Activated T-helper 17 cell treated with anti-CD3 and anti-CD28 coated beads, Interleukin-2, amount 50 U/mL, for 72 hours (primary cell): ENCODE measurements around the gene MAN1A2. TPM values are rescaled to one million over a fixed set of nuclear protein-coding genes. Genes with fewer than 3 reads are reported as not detected.
"Not testable (repeated sequence)": the region's sequence is repeated elsewhere in the genome, so short reads cannot be mapped to it uniquely, and the experiment has no call there.

Experiments
- ATAC-seq: fragments of 150-1000 bp; cut with Tn5 transposase; replicated peaks from 2 replicates; pipeline ENCODE4 v1.10.0; 2021; ENCODE audit warnings: mild to moderate bottlenecking, moderate library complexity
- H3K27ac Mint-ChIP-seq: one replicate; pipeline ENCODE4 v1.8.0; 2022; ENCODE audit warnings: mixed read lengths
- H3K27me3 Mint-ChIP-seq: one replicate; pipeline ENCODE4 v1.8.0; 2022; ENCODE audit warnings: mixed read lengths
- H3K36me3 Mint-ChIP-seq: one replicate; pipeline ENCODE4 v1.8.0; 2022; ENCODE audit warnings: low read depth, mild to moderate bottlenecking, mixed read lengths
- H3K4me1 Mint-ChIP-seq: one replicate; pipeline ENCODE4 v1.8.0; 2022; ENCODE audit warnings: mixed read lengths
- H3K4me3 Mint-ChIP-seq: one replicate; pipeline ENCODE4 v1.8.0; 2022; ENCODE audit warnings: mild to moderate bottlenecking, mixed read lengths
- H3K9me3 Mint-ChIP-seq: one replicate; pipeline ENCODE4 v1.8.0; 2022; ENCODE audit warnings: mixed read lengths
- total RNA-seq, 2 donors: library from RNA; stranded (reverse); gene quantifications; one replicate each; pipeline ENCODE4 v1.2.3, GENCODE V29; 2022

The MAN1A2 gene
- total RNA-seq, 2 donors from 2014 or later: 26.1 to 26.5 TPM

DNA sequence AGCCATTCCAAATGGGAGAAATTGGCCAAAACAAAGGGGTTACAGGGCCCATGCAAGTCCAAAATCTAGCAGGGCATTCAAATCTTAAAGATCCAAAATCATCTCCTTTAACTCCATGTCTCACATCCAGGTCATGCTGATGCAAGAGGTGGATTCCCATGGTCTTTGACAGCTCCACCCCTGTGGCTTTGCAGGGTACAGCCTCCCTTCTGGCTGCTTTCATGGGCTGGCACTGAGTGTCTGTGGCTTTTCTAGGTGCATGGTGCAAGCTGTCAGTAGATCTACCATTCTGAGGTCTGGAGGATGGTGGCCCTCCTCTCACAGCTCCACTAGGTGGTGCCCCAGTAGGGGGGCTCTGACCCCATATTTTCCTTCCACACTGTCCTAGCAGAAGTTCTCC, 191.2 kb downstream of the MAN1A2 start:
- H3K9me3 Mint-ChIP-seq, H3K4me1 Mint-ChIP-seq, H3K27me3 Mint-ChIP-seq, ATAC-seq, H3K4me3 Mint-ChIP-seq, H3K27ac Mint-ChIP-seq, H3K36me3 Mint-ChIP-seq: not testable (repeated sequence)

DNA sequence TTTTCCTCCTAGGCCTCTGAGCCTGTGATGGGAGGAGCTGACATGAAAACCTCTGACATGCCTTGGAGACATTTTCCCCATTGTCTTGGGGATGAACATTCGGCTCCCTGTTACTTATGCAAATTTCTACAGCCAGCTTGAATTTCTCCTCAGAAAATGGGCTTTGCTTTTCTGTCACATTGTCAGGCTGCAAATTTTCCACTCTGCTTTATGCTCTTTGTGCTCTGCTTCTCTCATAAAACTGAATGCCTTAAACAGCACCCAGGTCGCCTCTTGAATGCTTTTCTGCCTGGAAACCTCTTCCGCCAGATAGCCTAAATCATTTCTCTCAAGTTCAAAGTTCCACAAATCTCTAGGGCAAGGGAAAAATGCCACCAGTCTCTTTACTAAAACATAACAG, 191.9 kb downstream of the MAN1A2 start:
- Mint-ChIP-seq H3K27ac (no peak overlapping the region), H3K27me3 (no peaks in the 10 kb centered on the region), H3K4me1 (no peaks in the 10 kb centered on the region), H3K9me3 (peaks cover 4% of the 10 kb centered on the region), H3K36me3 (no peaks in the 10 kb centered on the region), H3K4me3 (no peak overlapping the region)
- no peak for ATAC-seq

DNA sequence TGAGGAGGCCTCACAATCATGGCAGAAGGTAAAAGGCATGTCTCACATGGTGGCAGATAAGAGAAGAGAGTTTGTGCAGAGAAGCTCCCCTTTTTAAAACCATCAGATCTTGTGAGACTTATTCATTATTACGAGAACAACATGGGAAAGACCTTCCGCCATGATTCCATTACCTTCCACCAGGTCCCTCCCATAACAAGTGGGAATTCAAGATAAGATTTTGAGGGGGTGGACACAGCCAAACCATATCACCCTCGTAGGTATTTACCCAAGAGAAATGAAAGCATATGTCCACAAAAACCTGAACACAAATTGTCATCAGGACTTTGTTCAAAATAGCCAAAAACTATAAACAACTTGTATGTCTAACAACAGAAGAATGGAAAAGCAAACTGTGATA, 192.7 kb downstream of the MAN1A2 start:
- no peaks in the 10 kb centered on the region for H3K36me3 Mint-ChIP-seq
- ATAC-seq: no peak
- no peaks in the 10 kb centered on the region for H3K27me3 Mint-ChIP-seq
- H3K27ac Mint-ChIP-seq: no peak overlapping the region
- peaks cover 4% of the 10 kb centered on the region for H3K9me3 Mint-ChIP-seq
- no peaks in the 10 kb centered on the region for H3K4me1 Mint-ChIP-seq
- H3K4me3 Mint-ChIP-seq: no peak overlapping the region

DNA sequence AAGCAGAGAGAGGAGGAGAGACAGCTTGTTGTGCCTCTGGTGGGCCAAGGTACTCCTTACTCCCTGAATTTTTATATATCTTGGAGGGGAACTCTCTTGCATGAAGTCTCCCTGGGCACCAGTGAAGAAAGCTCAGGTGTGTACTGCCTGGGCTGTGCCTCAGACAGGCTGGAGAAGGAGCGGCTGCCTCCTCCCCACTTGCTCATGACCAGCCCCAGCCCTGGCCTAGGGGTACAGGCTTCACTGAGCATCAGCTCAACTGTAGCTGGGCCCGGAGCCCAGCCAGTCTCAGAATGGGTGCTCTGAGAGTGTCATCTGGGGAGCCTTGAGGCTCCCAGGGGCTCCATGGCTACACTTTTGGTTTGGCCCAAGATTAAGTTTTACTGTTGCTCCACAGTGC, 193.8 kb downstream of the MAN1A2 start:
- no peak for ATAC-seq
- H3K36me3 Mint-ChIP-seq: no peaks in the 10 kb centered on the region
- no peak overlapping the region for H3K27ac Mint-ChIP-seq
- H3K27me3 Mint-ChIP-seq: no peaks in the 10 kb centered on the region
- no peak overlapping the region for H3K4me3 Mint-ChIP-seq
- H3K9me3 Mint-ChIP-seq: peaks cover 4% of the 10 kb centered on the region
- H3K4me1 Mint-ChIP-seq: no peaks in the 10 kb centered on the region

DNA sequence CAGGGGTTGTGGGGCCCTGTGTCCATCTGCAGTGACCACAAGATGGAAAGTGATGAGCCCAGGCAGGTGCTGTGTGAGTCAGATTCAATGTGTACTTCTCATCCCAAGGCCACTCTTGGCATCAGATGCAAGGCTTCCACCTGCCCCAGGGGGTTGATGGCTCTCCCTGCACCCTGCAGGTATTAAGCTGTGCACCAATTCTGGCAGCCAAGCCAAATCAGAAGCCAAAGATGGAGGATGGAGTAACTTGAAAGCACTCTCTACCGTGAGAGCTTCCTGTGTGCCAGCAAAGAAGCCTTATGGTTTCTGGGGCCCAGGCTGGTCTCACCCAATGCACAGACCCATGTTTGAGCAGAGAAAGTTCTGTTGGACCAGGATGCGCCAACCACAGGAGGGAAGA, 194.3 kb downstream of the MAN1A2 start:
- H3K27me3 Mint-ChIP-seq: no peaks in the 10 kb centered on the region
- H3K4me3 Mint-ChIP-seq: no peak overlapping the region
- peaks cover 4% of the 10 kb centered on the region for H3K9me3 Mint-ChIP-seq

DNA sequence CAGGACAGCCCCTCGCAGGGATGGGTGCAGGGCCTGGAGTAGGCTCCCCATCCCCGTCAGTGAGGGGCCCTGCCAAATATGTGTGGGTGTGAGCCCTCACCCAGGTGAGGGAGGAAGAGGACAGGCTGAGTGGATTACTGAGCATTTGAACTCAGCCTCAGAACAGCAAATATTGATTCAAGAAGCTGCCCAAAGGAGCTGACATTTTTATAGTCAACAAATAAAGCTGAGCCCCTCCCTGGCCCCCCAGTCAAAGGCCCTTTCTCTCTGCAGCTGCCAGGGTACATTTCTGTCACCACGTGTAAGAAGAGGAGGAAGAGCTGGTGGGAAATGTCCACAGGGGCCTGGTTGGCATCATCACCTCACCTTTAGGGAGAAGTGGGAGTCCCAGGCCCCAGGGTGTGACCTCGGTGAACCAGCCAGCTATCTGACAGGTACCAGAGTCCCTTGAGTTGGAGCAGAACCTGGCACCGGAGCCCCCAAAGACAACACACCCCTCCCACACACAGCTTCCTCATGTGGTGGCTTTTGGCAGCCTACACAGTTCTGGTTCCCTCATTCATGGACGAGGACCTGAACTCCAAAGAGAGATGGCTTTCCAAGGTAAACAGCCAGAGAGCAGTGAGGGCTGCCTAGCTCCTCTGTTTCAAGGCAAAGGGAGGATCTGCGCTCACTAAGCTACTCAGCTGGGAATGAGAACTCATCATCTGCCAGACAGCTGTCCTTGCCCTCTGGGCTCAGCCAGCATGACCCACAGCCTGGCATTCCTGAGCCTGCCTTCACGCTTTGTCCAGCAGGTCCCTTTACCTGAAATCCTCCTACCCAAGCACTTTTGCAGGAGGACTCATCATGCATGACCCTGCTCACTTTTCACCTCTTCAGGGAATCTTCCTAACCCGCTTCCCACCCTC, 195.6 kb downstream of the MAN1A2 start:
- no peaks in the 10 kb centered on the region for H3K36me3 Mint-ChIP-seq

More for the DNA sequence above, 194.3 kb downstream of the MAN1A2 start:
- no peak for ATAC-seq
- Mint-ChIP-seq H3K36me3 (no peaks in the 10 kb centered on the region), H3K4me1 (no peaks in the 10 kb centered on the region), H3K27ac (no peak overlapping the region)

DNA sequence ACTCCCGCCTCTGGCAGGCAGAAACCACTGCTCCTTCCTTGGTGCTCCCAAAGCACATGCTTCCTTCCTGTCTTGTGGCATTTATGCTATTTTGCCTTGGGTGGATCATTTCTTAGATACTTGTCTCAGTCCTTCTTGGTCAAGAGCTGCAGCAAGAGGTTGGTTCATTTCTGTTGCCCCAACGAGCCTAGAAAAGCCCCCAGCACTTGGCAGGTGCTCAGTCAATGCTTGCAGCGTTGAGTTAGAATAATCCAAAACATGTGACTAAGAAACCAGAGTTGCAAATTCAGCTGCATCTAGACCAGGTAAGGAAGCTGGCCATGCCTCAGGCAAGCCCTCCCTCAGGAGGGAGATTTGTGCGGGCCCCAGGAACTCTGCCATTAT, 196.2 kb downstream of the MAN1A2 start:
- Mint-ChIP-seq H3K27ac (no peak overlapping the region), H3K4me3 (no peak overlapping the region), H3K36me3 (no peaks in the 10 kb centered on the region), H3K27me3 (no peaks in the 10 kb centered on the region), H3K4me1 (no peaks in the 10 kb centered on the region), H3K9me3 (peaks cover 4% of the 10 kb centered on the region)
- ATAC-seq: no peak

More for the DNA sequence above, 195.6 kb downstream of the MAN1A2 start:
- Mint-ChIP-seq H3K27me3 (no peaks in the 10 kb centered on the region), H3K9me3 (peaks cover 4% of the 10 kb centered on the region), H3K27ac (no peak overlapping the region), H3K4me3 (no peak overlapping the region), H3K4me1 (no peaks in the 10 kb centered on the region)
- no peak for ATAC-seq

DNA sequence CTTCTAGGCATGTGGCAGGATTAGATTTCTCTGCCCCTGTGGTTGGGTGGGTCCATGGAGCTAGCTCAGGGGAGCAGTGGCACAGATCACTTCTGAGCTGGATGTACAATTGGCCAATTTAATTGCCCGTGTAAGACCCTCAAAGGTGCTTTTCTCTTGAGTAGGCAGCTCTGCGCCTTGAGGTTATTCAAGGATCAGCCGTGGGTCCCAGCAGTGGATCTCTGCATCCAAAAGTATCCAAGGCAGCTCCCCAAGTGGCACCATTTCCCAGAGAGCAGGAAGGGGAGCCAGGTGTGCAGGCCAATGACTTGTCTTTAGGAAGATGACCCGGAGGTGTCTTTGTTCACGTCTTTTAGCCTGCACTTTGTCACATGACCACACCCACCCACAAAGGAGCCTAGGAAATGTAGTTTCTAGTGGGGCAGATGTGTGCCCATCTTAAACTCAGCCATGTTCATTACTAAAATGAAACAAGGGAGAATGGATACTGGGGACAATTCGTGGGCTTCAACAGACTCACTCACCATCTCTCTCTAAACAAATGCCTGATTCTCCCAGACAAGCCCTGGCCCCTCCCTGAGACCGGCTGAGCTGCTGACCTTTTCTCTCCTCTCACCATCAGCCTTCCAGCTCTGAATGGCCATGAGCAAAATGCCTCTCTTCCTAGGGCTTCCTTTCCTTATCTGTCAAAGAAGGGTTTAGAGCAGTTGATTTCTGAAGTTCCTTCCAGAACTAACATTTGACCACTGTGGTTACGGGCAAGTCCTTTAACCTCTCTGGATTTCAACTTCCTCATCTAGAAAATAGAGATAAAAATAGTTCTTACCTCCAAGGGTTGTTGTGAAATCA, 197.2 kb downstream of the MAN1A2 start:
- Mint-ChIP-seq H3K9me3 (peaks cover under 1% of the 10 kb centered on the region), H3K36me3 (no peaks in the 10 kb centered on the region), H3K4me1 (no peaks in the 10 kb centered on the region), H3K4me3 (no peak overlapping the region), H3K27me3 (no peaks in the 10 kb centered on the region), H3K27ac (no peak overlapping the region)
- no peak for ATAC-seq

DNA sequence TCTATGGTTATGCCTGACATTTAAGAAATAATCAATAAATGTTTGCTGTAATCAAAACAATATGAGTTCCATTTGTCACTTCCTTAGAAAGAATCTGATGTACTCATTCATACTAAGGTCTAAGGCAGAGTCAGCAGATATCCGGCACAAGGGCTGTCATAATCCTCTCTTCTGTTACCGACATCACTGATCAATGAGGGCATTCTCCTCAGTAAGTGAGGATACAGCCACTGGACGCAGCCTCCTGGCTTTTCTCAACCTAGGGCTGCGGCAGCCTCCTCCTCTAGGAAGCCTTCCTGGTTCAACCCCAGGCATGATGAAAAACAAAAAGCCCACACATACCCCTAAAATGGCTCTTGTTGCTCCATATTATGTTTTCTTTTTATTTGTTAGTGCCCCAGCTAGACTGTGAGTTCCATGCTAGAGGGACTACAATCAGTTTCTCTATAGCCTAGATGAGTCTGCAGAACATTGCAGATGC, 197.9 kb downstream of the MAN1A2 start:
- no peak overlapping the region for H3K27ac Mint-ChIP-seq
- no peaks in the 10 kb centered on the region for H3K4me1 Mint-ChIP-seq
- no peak overlapping the region for H3K4me3 Mint-ChIP-seq
- ATAC-seq: no peak
- H3K36me3 Mint-ChIP-seq: no peaks in the 10 kb centered on the region
- no peaks in the 10 kb centered on the region for H3K9me3 Mint-ChIP-seq
- H3K27me3 Mint-ChIP-seq: no peaks in the 10 kb centered on the region

DNA sequence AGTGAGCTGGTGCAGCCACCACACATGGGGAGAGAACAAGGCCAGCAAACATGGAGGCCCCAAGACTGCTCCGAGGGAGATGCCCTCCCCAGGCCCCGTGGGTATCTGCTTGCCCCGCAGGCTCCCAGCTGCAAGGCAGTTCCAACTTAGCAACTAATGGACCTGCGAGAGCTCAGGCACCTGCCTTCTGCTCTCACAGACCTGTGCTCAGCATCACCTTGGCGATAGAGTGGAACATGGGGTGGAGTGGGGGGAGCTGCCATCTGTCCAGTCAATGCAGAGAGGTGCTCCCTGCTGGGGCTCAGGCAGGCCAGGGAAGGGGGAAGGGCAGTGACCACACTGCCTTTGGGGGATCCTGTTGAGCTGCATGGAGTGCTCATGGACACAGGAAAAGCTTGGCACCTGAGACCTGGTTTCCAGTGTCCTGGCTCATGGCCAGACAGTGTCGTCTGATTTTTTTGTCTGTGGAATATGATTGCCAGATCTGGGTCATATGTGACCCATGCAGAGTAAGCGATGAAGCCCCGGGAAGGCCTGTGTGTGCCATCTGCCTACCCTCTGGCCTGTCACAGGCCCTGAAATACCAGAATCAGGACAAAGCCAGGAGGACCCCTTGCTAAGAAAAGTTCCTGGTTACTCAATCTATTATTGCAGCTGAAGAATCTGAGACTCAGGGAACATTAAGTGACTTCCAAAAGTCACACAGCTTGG, 198.7 kb downstream of the MAN1A2 start:
- H3K9me3 Mint-ChIP-seq: no peaks in the 10 kb centered on the region
- no peak overlapping the region for H3K4me3 Mint-ChIP-seq
- no peaks in the 10 kb centered on the region for H3K4me1 Mint-ChIP-seq
- ATAC-seq: no peak
- H3K36me3 Mint-ChIP-seq: no peaks in the 10 kb centered on the region
- no peaks in the 10 kb centered on the region for H3K27me3 Mint-ChIP-seq
- no peak overlapping the region for H3K27ac Mint-ChIP-seq

DNA sequence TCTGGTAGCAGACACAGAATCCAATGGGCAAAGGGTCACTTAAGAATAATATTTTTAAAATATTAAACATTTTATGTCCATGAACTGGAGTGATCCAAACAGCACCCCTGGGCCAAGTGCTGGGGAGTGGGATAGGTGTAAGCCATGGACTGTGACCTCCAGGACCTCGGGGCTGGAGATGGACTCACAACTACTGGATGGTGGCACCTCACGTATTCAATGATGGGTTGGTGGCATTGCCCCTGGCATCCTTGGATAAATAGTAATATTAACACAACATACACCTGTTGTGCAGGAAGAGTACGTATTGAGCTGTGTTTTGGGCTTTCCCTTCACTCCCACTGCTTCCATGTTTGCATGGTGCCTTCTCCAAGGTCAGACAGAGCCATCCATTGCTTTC, 199.3 kb downstream of the MAN1A2 start:
- H3K27ac Mint-ChIP-seq: no peak overlapping the region
- no peaks in the 10 kb centered on the region for H3K36me3 Mint-ChIP-seq
- peaks cover 3% of the 10 kb centered on the region for H3K4me1 Mint-ChIP-seq
- no peak for ATAC-seq
- H3K4me3 Mint-ChIP-seq: no peak overlapping the region
- no peaks in the 10 kb centered on the region for H3K9me3 Mint-ChIP-seq
- H3K27me3 Mint-ChIP-seq: no peaks in the 10 kb centered on the region

DNA sequence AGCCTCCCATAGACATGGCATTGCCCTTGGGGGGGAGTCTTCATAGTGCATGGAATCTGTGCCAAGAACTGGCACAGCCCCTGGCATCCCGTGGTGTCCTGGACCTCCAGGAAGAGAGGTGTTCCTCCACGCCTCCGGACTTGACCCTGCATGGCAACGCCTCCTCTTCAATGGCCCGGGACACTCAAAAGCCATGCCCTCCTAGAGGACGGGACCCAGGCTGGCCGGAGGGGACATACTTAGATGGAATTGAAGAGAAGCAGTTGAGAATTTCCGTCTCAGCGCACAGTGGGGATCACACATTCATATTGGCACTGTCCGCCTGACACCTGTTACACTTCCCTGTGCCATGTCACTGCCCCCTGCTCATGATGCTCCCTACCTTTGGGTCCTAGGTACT, 200.2 kb downstream of the MAN1A2 start:
- H3K36me3 Mint-ChIP-seq: no peaks in the 10 kb centered on the region

DNA sequence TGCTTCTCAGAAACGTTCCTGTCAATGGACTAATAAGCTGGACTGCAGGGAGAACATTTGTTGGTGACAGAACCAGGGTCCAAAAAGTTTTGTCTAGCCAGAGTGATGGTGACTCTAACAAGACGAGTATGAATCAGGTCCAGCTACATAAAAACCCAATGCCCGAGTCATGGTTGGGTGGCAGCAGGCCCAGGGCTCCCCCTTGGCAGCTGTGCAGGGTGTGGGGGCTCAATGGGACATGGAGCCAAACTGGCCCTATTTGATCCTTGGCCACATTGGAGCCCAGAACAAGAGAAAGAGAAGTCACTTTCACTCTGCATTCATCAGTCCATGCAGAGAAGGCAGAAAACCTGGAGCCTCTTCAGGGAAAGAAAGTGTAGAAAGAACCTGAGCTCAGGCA, 200.7 kb downstream of the MAN1A2 start:
- Mint-ChIP-seq H3K9me3 (no peaks in the 10 kb centered on the region), H3K36me3 (no peaks in the 10 kb centered on the region)

More for the DNA sequence above, 200.2 kb downstream of the MAN1A2 start:
- no peaks in the 10 kb centered on the region for H3K27me3 Mint-ChIP-seq
- peaks cover 8% of the 10 kb centered on the region for H3K4me1 Mint-ChIP-seq
- H3K4me3 Mint-ChIP-seq: no peak overlapping the region
- no peak for ATAC-seq
- H3K27ac Mint-ChIP-seq: no peak overlapping the region
- no peaks in the 10 kb centered on the region for H3K9me3 Mint-ChIP-seq

DNA sequence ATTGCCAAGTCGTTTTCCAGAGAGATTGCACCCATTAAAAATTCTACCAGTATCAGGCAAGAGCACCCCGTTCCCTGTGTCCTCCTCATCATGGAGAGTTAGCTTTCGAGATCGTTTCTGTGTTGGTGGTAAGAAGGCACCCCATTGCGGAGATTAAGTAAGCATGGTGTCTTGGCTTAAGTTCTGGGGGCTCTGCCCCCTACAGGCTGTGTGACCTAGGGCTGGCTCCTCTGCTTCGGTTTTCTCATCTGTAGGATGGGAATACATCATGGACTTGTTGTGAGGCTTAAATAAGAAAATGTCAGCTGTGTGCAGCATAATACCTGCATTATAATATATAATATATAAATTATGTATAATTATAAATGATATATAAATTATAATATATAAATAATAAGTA, 201.8 kb downstream of the MAN1A2 start:
- H3K27me3 Mint-ChIP-seq: no peaks in the 10 kb centered on the region
- no peaks in the 10 kb centered on the region for H3K36me3 Mint-ChIP-seq
- no peak overlapping the region for H3K27ac Mint-ChIP-seq
- H3K4me1 Mint-ChIP-seq: peaks cover 12% of the 10 kb centered on the region
- H3K4me3 Mint-ChIP-seq: no peak overlapping the region
- ATAC-seq: no peak
- H3K9me3 Mint-ChIP-seq: no peaks in the 10 kb centered on the region

More for the DNA sequence above, 200.7 kb downstream of the MAN1A2 start:
- no peak for ATAC-seq
- Mint-ChIP-seq H3K27ac (no peak overlapping the region), H3K4me3 (no peak overlapping the region), H3K27me3 (no peaks in the 10 kb centered on the region), H3K4me1 (peaks cover 12% of the 10 kb centered on the region)
